DMS53 (cell line): ENCODE results near the gene BMPR1A.

Experiments
- DNase-seq: peaks from one replicate; lab custom pipeline; 2025; lab: John Stamatoyannopoulos, UW

Gene BMPR1A

DNA sequence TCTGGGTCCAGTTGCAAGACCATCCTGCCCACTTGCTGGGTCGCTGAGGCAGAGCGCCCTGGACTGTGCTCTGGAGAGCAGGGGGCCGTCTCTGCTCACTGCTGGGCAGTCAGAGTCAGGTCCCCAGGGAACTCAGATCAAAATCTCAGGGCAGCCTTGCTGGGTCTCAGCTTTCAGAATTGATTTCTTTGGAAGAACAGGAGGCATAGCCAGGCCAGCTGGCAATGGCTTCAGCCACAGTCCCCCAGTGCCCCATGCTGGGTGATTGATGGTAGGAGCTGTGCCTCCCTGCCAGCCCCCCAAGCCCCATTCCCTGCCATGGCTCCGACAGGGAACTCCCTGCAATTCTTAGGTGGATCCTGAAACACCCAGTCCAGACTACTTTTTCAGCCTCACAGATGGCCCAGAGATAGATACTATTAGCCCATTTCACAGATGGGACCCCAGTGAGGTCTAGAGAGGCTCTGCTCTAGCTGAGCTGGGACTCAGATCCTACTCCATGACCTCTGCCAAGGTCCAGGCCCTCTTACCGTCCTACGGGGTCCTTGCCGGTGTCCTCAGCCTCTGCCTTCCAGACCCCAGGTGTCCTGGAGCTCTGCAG is 200.5 kb downstream of the BMPR1A start:
- no peak for DNase-seq

GRCh38 chr10:86957471-86958115 is 201.2 kb downstream of the BMPR1A start, which contains the start of gene MMRN2:
Gene MMRN2 (minus strand): TSS chr10:86957615. CDS start chr10:86957541, 74 bp downstream.
- DNase-seq = no peak

- DNase-seq = peak; percentile 61
These were observed 201.9 kb downstream of the BMPR1A start, which contains the start of gene SNCG for GRCh38 chr10:86958116-86958900. Gene SNCG (plus strand): TSS chr10:86958599. CDS start chr10:86958698, 99 bp downstream.

DNA sequence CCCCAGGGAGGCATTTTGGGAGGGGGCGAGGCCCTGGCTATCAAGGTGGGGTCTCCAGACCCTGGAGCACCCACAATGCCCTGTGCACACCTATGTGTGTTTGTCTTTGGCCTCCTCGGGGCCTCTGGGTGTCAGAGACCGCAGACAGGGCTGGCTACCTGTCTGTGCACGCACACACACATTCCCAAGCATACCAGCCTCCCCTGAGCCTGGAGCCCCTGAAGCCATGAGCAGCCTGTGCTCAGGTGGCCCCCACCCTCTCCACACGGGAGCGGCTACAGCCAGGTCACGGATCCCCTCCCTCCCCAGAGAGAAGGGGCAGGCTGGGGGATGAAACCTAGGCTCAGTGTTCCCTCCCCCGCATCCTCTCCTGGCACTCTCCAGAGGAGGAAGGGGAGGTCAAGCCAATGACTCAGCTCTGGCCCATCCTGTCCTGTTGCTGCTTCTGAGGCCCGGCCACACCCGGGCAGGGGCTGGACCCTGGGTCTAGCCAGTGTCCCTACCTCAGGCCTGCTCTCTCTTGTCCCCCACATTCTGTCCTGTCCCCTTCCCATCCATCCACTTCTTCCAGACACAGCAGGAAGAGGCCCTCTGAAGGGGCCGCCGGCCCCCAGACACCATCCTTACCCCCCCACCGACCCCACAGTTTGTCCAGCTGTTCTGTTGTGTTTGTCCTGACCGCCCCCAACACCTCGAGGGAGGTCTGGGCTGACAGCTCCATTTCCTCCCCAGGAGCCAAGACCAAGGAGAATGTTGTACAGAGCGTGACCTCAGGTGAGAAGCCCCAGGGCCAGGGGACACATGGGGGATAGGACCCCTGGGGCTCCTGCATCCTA is 202.7 kb downstream of the BMPR1A start:
- DNase-seq = peak; percentile 56

DNA sequence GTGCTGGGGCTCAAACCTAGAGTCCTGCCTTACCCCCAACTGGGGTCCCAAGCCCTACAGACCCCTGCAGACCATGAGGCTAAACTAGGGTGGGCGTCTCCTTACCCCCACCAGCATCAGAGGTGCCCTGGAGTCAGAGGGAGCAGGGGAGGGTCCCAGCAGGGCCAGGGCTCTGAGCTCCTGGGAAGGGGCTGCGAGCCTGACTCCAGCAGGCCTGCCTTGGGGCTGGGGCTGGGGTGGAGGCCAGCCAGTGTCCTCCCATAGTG is 203.3 kb downstream of the BMPR1A start:
- no peak for DNase-seq

DNA sequence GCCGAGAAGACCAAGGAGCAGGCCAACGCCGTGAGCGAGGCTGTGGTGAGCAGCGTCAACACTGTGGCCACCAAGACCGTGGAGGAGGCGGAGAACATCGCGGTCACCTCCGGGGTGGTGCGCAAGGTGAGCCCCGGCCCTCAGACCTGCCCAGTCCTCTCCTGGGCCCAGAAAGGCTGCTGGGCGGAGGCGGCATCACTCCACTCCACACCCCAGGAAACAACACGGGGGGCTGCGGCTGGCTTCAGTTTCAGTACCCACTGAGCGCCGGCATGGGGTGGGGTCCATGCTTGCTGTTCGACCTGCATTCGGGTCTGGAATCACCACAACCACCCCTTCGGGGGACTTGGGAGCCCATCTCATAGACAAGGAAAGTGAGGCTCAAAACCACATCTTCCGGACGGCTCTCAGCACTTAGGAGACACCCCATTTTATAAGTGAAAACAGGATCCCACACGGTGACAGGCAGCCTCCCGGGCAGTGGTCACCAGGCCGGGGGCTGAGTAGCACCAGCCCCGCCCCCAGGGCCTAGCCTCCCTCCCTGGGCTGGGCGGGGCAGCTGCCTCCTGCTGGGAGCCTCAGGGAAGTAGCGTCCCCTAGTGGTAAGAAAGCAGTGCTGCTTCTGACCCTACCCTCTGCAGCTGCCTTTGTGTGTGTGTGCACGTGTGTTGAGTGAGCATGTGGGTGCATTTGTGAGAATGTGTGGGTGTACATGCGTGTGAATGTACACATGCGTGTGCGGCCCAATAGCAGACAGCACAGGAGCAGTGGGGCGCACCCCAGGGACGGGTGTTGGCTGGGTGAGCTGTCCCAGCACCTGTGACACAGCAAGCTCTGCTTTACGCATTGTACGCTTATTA is 203.8 kb downstream of the BMPR1A start:
- peak; percentile 87 for DNase-seq

- no peak for DNase-seq
These were observed 204.5 kb downstream of the BMPR1A start for GRCh38 chr10:86960863-86961434.

DNA sequence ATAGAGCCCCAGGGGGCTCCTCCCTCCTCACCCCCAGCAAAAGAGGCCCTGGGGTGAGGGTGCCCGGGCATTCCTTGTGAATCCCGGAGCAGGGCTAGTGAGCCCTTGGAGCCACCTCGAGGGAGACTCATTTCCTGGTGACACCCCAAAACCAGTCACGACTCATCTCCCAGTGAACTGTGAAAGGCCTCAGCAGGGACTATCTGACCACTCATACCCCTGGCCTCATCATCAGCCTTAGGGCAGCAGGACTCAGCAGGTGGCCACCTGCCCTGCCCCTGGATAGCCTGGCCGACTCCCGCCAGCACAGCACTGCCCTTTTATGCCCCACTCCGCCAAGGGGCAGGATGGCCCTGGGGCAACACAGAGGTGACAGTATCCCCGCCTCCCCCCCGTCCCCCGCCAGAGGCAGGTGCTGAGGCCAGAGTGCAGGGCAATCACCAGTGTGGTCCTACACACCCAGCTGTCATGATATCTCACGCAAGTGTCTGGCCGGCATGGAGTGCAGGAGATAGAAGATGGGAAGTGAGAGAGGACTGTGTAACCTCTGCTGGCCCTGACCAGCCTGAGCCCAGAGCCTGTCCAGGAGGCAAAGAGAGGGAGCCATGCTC is 205.2 kb downstream of the BMPR1A start:
- DNase-seq = no peak

DNA sequence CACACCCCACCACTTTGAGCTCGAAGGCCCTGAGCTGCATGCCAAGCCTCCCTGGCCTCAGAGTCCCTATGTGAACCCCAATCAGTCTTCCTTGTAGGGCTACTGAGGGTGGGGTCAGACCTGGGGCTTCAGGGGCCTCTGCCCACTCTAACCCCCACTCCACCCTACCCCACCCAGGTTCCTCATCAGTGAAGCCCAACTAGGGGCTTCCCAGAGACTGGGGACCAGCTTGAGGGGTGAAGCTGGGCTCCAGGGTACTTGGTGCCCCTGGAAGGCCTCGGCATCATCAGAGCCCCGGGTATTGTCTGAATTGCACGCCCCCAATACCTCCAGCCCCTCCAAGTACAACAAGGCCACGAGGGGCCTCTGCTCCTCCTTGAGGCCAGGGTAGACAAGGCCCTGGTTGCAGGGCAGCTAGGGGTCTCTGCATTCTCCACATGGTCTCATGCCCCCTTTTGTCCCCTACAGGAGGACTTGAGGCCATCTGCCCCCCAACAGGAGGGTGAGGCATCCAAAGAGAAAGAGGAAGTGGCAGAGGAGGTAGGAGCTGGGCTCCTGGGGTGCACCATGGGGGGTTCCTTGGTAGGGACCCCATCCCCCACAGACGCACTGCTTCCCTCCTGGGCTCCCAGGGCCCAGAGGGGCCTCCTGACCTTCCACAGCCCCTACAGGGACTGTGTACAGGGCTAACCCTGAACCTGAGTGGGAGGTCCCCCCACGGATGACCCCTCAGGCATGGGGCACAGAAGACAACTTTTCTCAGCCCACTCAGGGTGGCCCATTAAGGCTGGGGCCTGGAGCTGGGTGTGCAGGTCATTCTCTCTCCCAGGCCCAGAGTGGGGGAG is 205.9 kb downstream of the BMPR1A start:
- no peak for DNase-seq

- DNase-seq = no peak
These were observed 206.5 kb downstream of the BMPR1A start for GRCh38 chr10:86962981-86963310.

DNA sequence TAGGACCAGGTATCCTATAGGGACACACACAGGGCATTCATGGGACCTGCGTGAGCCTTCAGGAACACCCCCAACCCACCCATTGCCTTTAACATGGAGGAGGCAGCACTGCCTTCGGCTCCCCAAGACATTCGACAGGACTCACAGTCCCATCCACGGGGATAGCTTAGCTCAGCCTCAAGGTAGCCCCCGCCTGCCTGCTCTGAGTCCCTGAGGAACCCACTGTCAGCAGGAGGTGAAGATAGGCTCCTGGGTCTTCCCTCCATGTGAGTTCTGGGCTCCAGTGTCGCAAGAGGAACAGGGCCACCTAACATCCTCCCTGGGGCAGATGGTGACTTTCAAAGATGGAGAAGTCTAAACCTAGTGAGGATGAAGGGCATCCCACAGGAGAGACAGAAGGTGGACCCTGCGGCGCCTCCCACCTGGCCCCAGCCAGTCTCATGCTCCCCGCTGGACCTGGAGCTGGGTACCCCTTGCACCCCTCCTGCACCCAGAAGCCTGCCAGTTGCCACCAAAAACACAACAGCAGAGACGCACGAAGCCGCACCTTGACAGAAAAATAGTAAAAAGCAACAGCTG is 207.0 kb downstream of the BMPR1A start:
- no peak for DNase-seq

DNA sequence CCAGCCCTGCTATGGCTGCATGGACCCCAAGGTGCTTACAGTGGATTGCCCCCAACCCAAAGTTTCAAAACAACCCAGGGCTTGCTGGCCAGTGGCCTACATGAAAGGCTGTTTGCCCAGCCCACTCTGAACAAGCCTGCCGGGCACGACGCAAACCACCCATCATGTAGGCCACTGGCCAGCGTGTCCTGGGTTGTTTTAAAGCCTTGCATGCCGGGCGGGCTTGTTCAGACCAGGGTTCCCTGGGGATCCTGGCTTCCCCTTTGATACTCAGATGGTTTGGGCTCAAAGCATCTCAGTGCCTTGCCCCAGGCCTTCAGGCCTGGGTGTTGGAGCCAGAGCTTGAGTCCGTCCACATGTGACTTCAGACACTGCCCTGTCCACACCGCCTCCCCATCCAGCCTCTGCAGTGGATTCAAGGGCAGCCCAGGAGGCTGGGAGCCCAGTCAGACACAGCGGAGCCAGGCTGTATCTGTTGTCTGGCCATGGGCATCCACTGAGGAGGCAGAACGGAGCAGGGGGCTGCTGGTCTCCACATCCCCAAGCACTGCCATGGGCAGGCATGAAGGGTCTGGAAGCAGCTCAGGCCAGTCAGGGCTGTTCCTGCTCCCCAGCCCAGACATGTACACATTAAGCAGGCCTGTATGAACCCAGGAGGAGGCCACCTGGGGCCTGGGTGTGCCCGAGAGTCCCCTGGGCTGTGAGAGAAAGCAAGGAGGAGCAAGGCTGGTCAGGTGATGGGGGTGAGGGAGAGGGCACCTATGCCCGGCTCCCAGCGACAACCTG is 207.8 kb downstream of the BMPR1A start:
- DNase-seq = no peak

GRCh38 chr10:86964847-86965190 is 208.4 kb downstream of the BMPR1A start:
- DNase-seq = no peak

- DNase-seq = no peak
These were observed 209.7 kb downstream of the BMPR1A start for GRCh38 chr10:86965986-86966654.

GRCh38 chr10:86967481-86967941 is 211.1 kb downstream of the BMPR1A start:
- peak; percentile 46 for DNase-seq

DNA sequence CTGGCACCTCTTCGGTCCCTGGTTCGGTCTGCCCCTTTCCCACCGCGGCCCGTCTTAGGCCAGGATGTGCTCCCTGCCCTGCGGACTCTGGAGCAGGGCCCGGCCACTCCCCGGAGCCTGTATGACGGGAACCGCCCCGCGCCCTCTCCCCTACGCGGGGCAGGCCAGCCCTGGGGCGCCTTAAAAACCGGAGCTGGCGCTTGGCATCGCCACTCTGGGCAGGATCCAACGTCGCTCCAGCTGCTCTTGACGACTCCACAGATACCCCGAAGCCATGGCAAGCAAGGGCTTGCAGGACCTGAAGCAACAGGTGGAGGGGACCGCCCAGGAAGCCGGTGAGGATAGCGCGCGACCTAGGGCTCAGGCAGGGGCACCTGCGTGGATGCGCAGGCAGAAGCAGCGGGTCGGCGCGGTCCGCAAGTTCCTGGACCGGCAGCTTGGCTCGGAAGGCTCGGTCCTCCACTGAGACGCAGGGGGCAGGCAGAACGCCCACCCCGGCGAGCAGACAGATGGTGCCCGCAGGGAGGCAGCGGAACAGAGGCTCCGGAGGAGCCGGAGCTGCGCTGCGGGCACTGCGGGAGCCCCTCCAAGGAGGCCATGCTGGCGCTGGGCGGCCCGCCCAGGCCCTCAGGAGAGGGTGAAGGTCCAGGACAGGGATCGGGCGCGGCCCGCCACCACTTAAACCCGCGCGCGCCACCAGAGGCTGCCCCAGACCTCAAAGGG is 212.0 kb downstream of the BMPR1A start, which contains the start of gene ADIRF:
Gene ADIRF, plus strand, starts transcription at position 212 of the 723 bp plus-strand sequence. Its CDS starts 63 bp downstream, at position 275.
- peak; percentile 63 for DNase-seq

DNA sequence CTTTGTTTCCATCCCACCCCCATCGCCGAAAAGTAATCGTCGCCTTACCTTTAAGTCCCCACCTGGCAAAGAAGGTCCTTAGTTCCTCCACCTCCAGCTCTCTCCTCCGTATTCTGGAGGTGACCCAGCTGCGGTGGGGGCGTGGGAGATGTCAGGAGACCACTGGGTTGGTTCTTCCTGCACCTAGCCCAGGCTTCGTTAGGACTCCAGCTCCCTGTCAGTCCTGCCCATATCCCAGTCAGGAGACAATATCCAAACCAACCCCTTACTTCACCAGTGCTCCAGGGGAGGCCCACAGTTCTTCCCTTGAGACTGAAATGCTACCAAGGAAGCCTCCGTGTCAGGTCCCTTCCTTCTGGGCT is 212.6 kb downstream of the BMPR1A start:
- DNase-seq = peak; percentile 46
